Hematopoietic multipotent progenitor cell treated with erythropoietin and hydrocortisone succinate and interleukin-3 and kit ligand, for 15 days (in vitro differentiated cells): Measurements from ENCODE around the gene ARHGEF28.

ENCODE experiments used
- DNase-seq: peaks from one replicate; pipeline ENCODE4 v3.0.0-alpha.2; 2015; ENCODE audit warnings: low spot score

Gene ARHGEF28

DNA sequence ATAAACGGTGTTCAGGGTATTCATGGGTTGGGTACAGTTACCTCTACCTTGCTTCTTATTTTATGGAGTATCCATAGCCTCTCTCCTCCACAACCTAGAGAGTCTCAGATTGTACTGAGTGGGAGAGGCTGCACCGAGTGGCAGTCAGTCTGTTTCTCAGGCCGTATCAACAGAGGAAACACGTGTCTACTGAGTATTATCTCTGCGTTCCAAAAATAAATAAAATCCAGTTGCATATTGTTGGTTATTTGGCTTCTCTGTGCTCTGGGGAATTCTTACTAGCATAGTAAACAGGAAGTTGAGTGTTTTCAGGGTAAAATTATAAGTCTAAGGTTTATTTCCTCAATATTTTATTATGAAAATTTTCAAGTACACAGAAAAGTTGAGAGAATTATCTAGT lies 231.0 kb downstream of the ARHGEF28 start:
- DNase-seq: no peak

GRCh38 chr5:73857446-73857845 lies 231.4 kb downstream of the ARHGEF28 start:
- DNase-seq: no peak

GRCh38 chr5:73858054-73858453 lies 232.1 kb downstream of the ARHGEF28 start:
- no peak for DNase-seq

DNA sequence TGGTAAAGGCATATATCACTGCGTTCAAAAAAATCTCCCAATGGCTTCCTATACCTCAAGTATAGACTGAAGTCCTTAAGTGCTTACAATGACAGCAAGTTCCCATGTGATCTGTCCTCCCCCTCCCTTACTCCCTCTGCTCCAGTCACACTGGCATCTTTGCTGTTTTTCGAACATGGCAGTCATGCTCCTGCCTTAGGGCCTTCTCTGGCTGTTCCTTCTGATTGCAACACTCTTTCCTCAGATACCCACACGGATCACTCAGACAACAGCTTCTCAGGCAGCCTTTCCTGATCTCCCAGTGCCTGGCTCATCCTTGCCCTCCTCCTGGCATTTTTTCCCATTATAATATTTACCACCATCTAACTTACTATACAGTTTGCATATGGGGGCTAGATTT lies 232.8 kb downstream of the ARHGEF28 start:
- DNase-seq: no peak

DNA sequence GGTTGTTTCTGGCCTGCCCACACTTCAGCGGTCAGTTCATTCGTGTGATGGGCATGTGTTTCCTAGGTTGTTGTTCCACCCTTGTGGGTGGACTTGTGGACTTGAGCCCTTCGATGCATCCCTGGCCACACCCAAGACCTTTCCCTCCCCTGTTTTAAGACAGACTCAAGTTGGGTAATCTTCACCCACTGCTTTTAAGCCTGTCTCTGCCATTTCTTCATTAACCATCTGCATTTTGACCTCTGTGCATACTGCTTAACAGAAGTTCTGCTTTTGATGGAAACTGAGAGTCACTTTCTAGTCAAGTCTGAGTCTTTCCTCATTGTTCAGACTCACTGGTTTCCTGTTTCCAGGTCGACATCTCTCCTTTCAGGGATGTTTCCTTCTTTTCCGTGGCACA lies 233.7 kb downstream of the ARHGEF28 start:
- no peak for DNase-seq

- no peak for DNase-seq
Measured at GRCh38 chr5:73861313-73861988, 235.5 kb downstream of the ARHGEF28 start.

DNA sequence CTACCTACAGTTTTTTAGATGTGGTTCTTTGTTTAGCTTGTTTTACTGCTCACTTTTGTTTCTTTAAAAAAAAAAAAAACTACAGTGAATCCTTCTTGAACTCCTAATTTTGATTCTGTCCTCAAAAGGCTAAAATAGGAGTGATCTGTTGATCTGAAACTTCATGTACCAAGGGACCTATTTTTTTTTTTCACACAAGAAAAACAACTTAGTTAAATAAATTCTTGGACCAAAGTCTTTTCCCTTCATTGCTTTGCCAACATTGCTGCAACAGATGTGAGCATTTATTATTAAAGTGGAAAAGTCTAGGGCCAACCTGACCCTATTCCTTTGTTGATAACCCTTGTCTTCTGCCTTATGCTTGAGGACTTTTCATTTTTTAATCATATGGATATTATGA lies 236.8 kb downstream of the ARHGEF28 start:
- DNase-seq: no peak

GRCh38 chr5:73863876-73864275 lies 237.9 kb downstream of the ARHGEF28 start:
- DNase-seq: no peak

GRCh38 chr5:73865315-73865714 lies 239.3 kb downstream of the ARHGEF28 start:
- DNase-seq: no peak

- no peak for DNase-seq
Measured at GRCh38 chr5:73867345-73868335, 241.6 kb downstream of the ARHGEF28 start.

- no peak for DNase-seq
Measured at GRCh38 chr5:73883646-73884045, 257.6 kb downstream of the ARHGEF28 start.

- no peak for DNase-seq
Measured at GRCh38 chr5:73887688-73888087, 261.7 kb downstream of the ARHGEF28 start.

GRCh38 chr5:73890569-73890968 lies 264.6 kb downstream of the ARHGEF28 start:
- no peak for DNase-seq

- DNase-seq: no peak
Measured at GRCh38 chr5:73892218-73892617, 266.2 kb downstream of the ARHGEF28 start.

GRCh38 chr5:73892806-73893205 lies 266.8 kb downstream of the ARHGEF28 start:
- DNase-seq: no peak

- DNase-seq: no peak
Measured at GRCh38 chr5:73893813-73894212, 267.8 kb downstream of the ARHGEF28 start.

GRCh38 chr5:73894860-73895259 lies 268.9 kb downstream of the ARHGEF28 start:
- DNase-seq: no peak

DNA sequence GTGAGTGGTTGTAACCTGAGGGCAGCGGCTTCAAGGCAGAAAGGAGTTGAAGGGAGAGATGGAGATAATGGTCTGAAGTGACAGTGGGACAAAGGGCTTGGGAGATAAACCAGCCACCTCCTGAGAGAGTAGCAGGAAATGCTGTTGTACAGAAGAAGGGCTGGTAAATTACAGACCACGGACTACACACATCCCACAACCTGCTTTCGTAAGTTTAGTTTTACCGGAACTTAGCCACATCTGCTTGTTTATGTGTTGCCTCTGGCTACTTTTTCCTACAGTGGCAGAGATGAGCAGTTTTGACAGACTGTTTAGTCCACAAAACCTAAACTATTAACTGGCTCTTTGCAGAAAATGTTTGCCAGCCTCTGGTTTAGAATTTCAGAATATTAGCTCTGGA lies 269.5 kb downstream of the ARHGEF28 start:
- no peak for DNase-seq

DNA sequence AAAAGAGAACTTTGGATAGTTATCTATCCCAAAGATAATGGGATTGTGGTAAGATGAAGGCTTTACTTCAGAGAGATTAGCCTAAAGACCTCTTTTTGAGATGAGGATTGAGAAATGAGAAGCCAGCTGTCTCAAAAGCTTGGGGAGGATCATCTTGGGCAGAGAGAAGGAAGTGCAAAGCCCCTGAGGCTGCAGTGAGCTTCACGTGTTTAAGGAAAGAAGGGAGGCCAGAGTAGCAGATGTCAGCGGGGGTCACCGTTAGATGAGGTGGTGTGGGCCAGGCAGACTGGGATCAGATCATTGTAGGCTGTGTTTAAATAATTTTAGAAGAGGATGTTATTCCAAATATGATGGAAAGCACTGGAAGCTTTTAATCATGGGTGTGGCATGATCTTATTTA lies 270.1 kb downstream of the ARHGEF28 start:
- no peak for DNase-seq

DNA sequence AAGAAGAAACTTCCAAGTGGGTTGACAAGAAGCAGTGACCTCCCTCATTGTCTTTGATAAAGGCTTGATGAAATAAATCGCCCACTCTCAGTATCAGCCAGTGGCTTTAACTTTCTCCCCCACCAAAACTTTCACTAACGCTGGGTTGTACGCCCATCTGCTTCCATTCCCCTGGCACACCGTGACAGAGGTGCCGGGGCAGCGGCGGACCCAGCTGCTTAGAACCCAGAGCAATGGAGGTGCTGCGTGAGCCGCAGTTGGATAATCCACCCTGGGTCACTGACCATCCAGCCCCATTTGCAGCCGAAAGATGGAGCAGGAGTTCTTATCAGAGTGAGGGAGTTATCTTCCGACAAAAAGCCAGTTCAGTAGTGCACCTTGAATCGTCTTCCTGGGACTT lies 270.7 kb downstream of the ARHGEF28 start:
- DNase-seq: no peak

GRCh38 chr5:73897893-73898292 lies 271.9 kb downstream of the ARHGEF28 start:
- DNase-seq: no peak

DNA sequence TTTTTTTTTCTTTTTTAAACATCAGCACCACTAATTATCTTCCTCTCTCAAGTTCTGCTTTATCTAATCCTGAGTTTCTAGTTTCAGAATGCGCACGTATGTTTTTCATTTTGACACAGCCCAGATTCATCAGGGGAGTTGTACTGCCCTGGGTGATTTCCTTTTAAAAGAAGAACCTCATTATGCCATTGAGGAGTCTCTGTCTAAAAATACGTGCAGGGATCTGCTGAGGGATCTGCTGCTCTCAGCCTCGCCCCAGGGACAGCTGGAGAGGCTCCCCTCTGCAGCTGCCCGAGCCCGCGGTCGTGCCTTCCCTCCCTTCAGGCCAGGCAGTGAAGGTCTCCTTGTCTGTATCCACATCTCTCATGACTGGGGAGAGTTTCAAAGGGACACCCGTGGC lies 273.1 kb downstream of the ARHGEF28 start:
- DNase-seq: no peak

DNA sequence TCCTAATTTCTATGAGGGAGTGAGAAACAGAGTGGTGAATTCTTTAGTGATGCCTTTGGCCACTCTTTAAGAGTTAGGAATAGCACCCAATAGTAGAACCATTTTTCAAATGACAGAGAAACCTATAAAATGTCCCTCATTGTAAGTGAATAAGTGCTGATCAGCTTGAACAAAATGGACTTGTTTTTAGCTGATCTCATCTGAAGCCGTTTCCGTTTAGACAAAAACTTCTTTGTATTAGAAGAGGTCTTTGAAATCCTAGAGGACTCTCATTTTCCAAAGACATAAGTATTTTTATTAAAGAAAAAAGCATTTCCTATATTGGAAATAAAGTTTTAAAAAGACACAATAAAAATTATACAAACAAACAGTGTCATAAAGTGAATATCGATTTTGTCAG lies 273.9 kb downstream of the ARHGEF28 start:
- DNase-seq: no peak
